ENCODE measurements around the gene PRELID3B. TPM values are rescaled to one million over a fixed set of nuclear protein-coding genes. Genes with fewer than 3 reads are reported as not detected.

Gene PRELID3B
- total and polyA plus RNA-seq, 2 of the 13 experiments (the other 11 are each of a cell fraction or from before 2014, with no cell fraction given) = 23.3 to 42.6 TPM

DNA sequence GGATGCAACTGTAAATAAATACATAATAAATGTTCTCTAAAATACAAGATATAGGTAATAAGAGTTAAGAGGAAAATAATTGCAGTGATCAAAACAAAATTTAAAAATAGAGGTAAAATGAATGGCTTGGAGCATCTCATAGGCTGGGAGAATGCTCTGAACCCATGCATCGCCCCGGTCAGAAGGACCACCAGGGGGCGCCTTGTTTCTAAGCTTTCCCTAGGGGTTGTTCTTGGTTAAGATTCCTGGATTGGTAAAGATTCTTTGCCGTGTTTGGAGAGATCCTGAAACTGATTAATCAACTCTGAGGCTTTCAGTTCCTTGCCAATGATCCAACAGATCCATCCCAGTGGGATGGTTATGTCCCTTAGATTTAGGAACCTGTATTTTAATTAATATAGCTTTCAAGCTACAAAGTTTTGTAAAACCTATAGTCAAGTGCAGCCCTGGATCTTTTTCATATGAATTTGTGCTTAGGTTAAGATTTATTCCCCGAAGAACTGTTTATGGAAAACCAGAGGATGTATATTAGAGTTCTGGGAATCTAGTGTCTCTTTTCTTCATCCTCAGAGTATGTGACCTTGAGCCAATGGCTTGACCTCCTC, 45.3 kb upstream of the PRELID3B start (continued):
- peak; percentile 78 for TF ChIP-seq XRCC5 (optimal IDR thresholded peaks at IDR 0.05; ENCODE audit: low read length)
- no peak for TF ChIP-seq GATA4 (IDR thresholded peaks at IDR 0.05; ENCODE audit: borderline replicate concordance, low read depth)
- no peak for TF ChIP-seq CBX2 (IDR thresholded peaks at IDR 0.05; ENCODE audit: low read depth, low read length)
- no peak for TF ChIP-seq CBX2 (CRISPR knock-in tag; IDR thresholded peaks at IDR 0.05; ENCODE audit: low read depth)
- TF ChIP-seq EZH2 (conservative IDR thresholded peaks at IDR 0.05; ENCODE audit: low read depth, low read length) = no peak
- TF ChIP-seq ZNF580 (CRISPR knock-in tag; IDR thresholded peaks at IDR 0.05; ENCODE audit: borderline replicate concordance, low read depth) = no peak
- no peak for TF ChIP-seq NFATC3 (CRISPR knock-in tag; IDR thresholded peaks at IDR 0.05)
- TF ChIP-seq SKI (IDR thresholded peaks at IDR 0.05; ENCODE audit: partially characterized antibody) = no peak
- TF ChIP-seq MYNN (CRISPR knock-in tag; IDR thresholded peaks at IDR 0.05; ENCODE audit: low read depth) = no peak
- no peak for TF ChIP-seq POLR2G (IDR thresholded peaks at IDR 0.05; ENCODE audit: low read depth, low read length)
- TF ChIP-seq CREB1 (IDR thresholded peaks at IDR 0.05) = no peak
- no peak for TF ChIP-seq CREB1 (CRISPR knock-in tag; IDR thresholded peaks at IDR 0.05)
- TF ChIP-seq MAFG (CRISPR knock-in tag; IDR thresholded peaks at IDR 0.05) = no peak
- no peak for TF ChIP-seq SOX5 (CRISPR knock-in tag; IDR thresholded peaks at IDR 0.05; ENCODE audit: borderline replicate concordance)
- TF ChIP-seq RNF2 (conservative IDR thresholded peaks at IDR 0.05; ENCODE audit: low read depth) = no peak
- no peak for TF ChIP-seq RORA (CRISPR knock-in tag; IDR thresholded peaks at IDR 0.05)
- TF ChIP-seq ZNF644 (CRISPR knock-in tag; IDR thresholded peaks at IDR 0.05; ENCODE audit: low read depth) = no peak
- TF ChIP-seq ZC3H4 (CRISPR knock-in tag; IDR thresholded peaks at IDR 0.05; ENCODE audit: borderline replicate concordance) = no peak
- no peak for TF ChIP-seq SOX6 (IDR thresholded peaks at IDR 0.05)
- TF ChIP-seq SOX6 (CRISPR knock-in tag; IDR thresholded peaks at IDR 0.05) = no peak
- no peak for TF ChIP-seq ZNF256 (CRISPR knock-in tag; conservative IDR thresholded peaks at IDR 0.05)
- no peak for TF ChIP-seq HOXA9 (CRISPR knock-in tag; IDR thresholded peaks at IDR 0.05; ENCODE audit: borderline replicate concordance)
- TF ChIP-seq MAFF (IDR thresholded peaks at IDR 0.05; ENCODE audit: low read depth, low read length) = no peak
- no peak for TF ChIP-seq ZNF530 (CRISPR knock-in tag; IDR thresholded peaks at IDR 0.05; ENCODE audit: low read depth)
- no peak for TF ChIP-seq KLF9 (CRISPR knock-in tag; IDR thresholded peaks at IDR 0.05; ENCODE audit: low read depth)
- no peak for TF ChIP-seq ZFP41 (CRISPR knock-in tag; IDR thresholded peaks at IDR 0.05; ENCODE audit: borderline replicate concordance)
- no peak for TF ChIP-seq ZNF124 (CRISPR knock-in tag; IDR thresholded peaks at IDR 0.05)
- 0 out of 2 replicates have a peak, but pooled peaks have one; percentile 37 for TF ChIP-seq MIXL1 (CRISPR knock-in tag; IDR thresholded peaks at IDR 0.05)
- TF ChIP-seq CCDC6 (CRISPR knock-in tag; IDR thresholded peaks at IDR 0.05) = no peak
- peak; percentile 78 for TF ChIP-seq STAG1 (CRISPR knock-in tag; IDR thresholded peaks at IDR 0.05)
- no peak for TF ChIP-seq ARID4A (CRISPR knock-in tag; IDR thresholded peaks at IDR 0.05; ENCODE audit: borderline replicate concordance)
- TF ChIP-seq ZBTB1 (CRISPR knock-in tag; IDR thresholded peaks at IDR 0.05; ENCODE audit: borderline replicate concordance) = no peak

Measured in HepG2 (cell line).